ENCODE data around the gene ZC3H12D. TPM values are rescaled to one million over a fixed set of nuclear protein-coding genes. Genes with fewer than 3 reads are reported as not detected.

The ZC3H12D gene
- total and polyA plus RNA-seq, 2 of the 8 experiments (the other 6 are each of a cell fraction or from before 2014, with no cell fraction given): 0.05 to 0.07 TPM

DNA sequence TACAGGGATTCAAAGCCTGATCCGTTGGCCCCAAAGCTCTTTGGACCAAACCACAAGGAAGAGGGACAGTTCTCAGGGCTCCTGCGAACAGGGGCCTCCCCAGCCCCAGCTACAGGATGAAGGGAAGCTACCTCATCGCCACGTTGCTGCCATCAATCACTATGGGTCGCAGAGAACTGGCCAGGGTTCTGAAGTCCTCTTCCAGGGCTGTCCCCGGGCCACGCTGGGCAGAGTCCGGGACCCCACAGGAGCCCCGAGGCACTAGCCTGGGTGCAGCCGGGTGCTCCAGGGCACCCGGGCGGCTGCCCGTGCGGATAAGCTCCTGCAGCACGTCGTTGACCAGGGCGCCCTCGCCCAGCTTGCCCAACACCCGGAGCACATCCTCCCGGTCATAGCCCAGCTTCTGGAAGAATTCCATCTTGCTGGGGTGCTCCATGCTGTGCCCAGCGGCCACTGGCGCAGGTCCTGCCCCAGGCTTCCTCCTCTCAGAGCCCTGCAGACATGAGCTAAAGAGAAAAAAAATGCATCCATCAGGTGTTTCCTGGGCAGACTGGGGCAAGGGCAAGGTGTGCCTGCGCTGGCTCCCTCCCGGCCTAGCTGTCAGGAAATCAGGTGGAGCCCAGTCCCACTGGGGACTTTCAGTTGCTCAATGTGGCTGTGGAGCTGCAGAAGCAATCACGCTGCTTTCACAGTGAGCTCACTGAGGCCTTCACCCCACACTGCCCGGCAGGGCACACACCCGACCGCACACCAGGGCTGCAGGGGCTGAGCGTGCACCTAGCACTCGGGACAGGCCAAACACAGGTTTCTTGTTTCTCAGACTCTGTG is 10.5 kb downstream of the ZC3H12D start:
- DNase-seq (ENCODE audit: low read depth in 1 of 2, low spot score in 2 of 2) (no peak), FAIRE-seq (no peak)
- H4K20me1 ChIP-seq (replicated peaks in 1 of 2; ENCODE audit: control insufficient read depth in 1 of 2, insufficient read depth in 2 of 2, low read length in 2 of 2): no peaks in the 10 kb centered on the region
- H2BK12ac ChIP-seq (ENCODE audit: low read depth, low read length): no peak overlapping the region
- no peak overlapping the region for H3K23ac ChIP-seq (ENCODE audit: insufficient read length)
- no peak for TF ChIP-seq KDM1A (IDR thresholded peaks at IDR 0.05; ENCODE audit: borderline replicate concordance, low read length)
- TF ChIP-seq TBP (IDR thresholded peaks at IDR 0.05; ENCODE audit: low read depth, low read length): no peak
- no peak for TF ChIP-seq CREB1 (IDR thresholded peaks at IDR 0.05)
- H4K8ac ChIP-seq (ENCODE audit: extremely low read depth, insufficient read depth, low read length): peak overlapping the region; percentile 41; the same call in 1 of the 2 replicates
- H4K5ac ChIP-seq (ENCODE audit: insufficient read length, low read depth, low read length): no peak overlapping the region
- H3K27ac ChIP-seq (ENCODE audit: low read depth, low read length): no peak overlapping the region
- H3K4ac ChIP-seq (replicated peaks; ENCODE audit: insufficient read length, low read depth, low read length): no peak overlapping the region
- H2BK15ac ChIP-seq (ENCODE audit: low read length): no peak overlapping the region
- ChIA-PET CTCF (ENCODE audit: partially characterized antibody) (interaction anchor here (0.7 to 2.7 kb wide), 13 partner anchors 8 to 386 kb away, joined by 3 to 8 read pairs (median 4); no protein-coding TSS in a partner anchor), POLR2A (ENCODE audit: partially characterized antibody) (no interaction called here)
- H3K14ac ChIP-seq (ENCODE audit: insufficient read length): no peak overlapping the region
- no peak overlapping the region for H3K56ac ChIP-seq (replicated peaks; ENCODE audit: insufficient read length, low read depth, low read length)
- H3K9ac ChIP-seq (replicated peaks in 1 of 4; ENCODE audit: extremely low read depth in 1 of 4, low read depth in 3 of 4, low read length in 3 of 4): no peak overlapping the region
- H3K9me3 ChIP-seq (ENCODE audit: insufficient read depth in 2 of 2, low read depth in 1 of 2, low read length in 1 of 2): no peaks in the 10 kb centered on the region
- H3K4me2 ChIP-seq (ENCODE audit: insufficient read depth in 1 of 2, low read depth in 2 of 2, low read length in 2 of 2): no peak overlapping the region; a peak in 1 of 4 replicates
- no peak overlapping the region for H2BK120ac ChIP-seq (replicated peaks; ENCODE audit: low read depth, low read length)
- no peak overlapping the region for H3K4me3 ChIP-seq (ENCODE audit: extremely low read depth in 1 of 4, insufficient read depth in 2 of 4, low read depth in 3 of 4, low read length in 4 of 4)
- H3K23me2 ChIP-seq (ENCODE audit: low read depth, low read length): no peaks in the 10 kb centered on the region
- H2AFZ ChIP-seq (ENCODE audit: low read length): no peak overlapping the region
- 92% methylated on average over 28 of the region's 30 CpGs; no CpG with 5 or more reads in 1 of the 2 experiments for WGBS, 2 experiments (ENCODE audit: extremely low coverage in 1 of 2, insufficient coverage in 1 of 2, insufficient read length in 1 of 2, insufficient replicate concordance in 2 of 2, low coverage in 1 of 2, low lambda C conversion rate in 2 of 2, missing lambda C conversion rate in 1 of 2)
- no peak overlapping the region for H3K18ac ChIP-seq (ENCODE audit: extremely low read depth, low read length)
- H3K4me1 ChIP-seq (replicated peaks in 1 of 4; ENCODE audit: control insufficient read depth in 3 of 4, insufficient read depth in 4 of 4, low read length in 3 of 4): peaks cover 0 to 5% (median 1%) of the 10 kb centered on the region in 4 experiments; a peak in 1 of 7 replicates
- no peaks in the 10 kb centered on the region for H3K79me1 ChIP-seq (ENCODE audit: low read depth, low read length)
- H3K36me3 ChIP-seq (ENCODE audit: control insufficient read depth in 2 of 4, insufficient read depth in 4 of 4, low read length in 3 of 4): no peaks in the 10 kb centered on the region
- no peak overlapping the region for H2BK5ac ChIP-seq (ENCODE audit: low read depth, low read length)
- H3K79me2 ChIP-seq (ENCODE audit: control insufficient read depth in 1 of 2, insufficient read depth in 2 of 2, low read length in 2 of 2): no peaks in the 10 kb centered on the region
- no peak overlapping the region for H4K91ac ChIP-seq (replicated peaks; ENCODE audit: insufficient read length, low read length)
- no peak overlapping the region for H2BK20ac ChIP-seq (ENCODE audit: low read length)
- H3K27me3 ChIP-seq (replicated peaks in 1 of 4; ENCODE audit: control insufficient read depth in 3 of 4, extremely low read depth in 1 of 4, insufficient read depth in 3 of 4, low read length in 3 of 4): no peaks in the 10 kb centered on the region
- no peak overlapping the region for H2AK5ac ChIP-seq (ENCODE audit: low read depth, low read length)
